GM12892 (cell line): ENCODE data around the gene DHRSX.
"Not testable (repeated sequence)": the region's sequence is repeated elsewhere in the genome, so short reads cannot be mapped to it uniquely, and the experiment has no call there.

ENCODE experiments used
- DNase-seq: peaks from one replicate; pipeline ENCODE4 v3.0.0; 2011; ENCODE audit not compliant: insufficient read length
- FAIRE-seq: peaks from 2 replicates; lab custom pipeline; 2011; peaks lifted over from hg19 to GRCh38; lab: Jason Lieb, UNC
- POLR2A ChIP-seq: IDR thresholded peaks from 2 replicates; pipeline ENCODE4 v1.6.1; 2011; ENCODE audit warnings: low read depth, low read length, control low read depth
- POLR2AphosphoS5 ChIP-seq: IDR thresholded peaks from 2 replicates; pipeline ENCODE4 v1.6.1; 2011; ENCODE audit warnings: low read depth, low read length, control low read depth
- TAF1 ChIP-seq: IDR thresholded peaks from 2 replicates; pipeline ENCODE4 v1.6.1; 2011; ENCODE audit warnings: low read depth, mild to moderate bottlenecking, control low read depth, low read length, borderline replicate concordance

DHRSX gene

DNA sequence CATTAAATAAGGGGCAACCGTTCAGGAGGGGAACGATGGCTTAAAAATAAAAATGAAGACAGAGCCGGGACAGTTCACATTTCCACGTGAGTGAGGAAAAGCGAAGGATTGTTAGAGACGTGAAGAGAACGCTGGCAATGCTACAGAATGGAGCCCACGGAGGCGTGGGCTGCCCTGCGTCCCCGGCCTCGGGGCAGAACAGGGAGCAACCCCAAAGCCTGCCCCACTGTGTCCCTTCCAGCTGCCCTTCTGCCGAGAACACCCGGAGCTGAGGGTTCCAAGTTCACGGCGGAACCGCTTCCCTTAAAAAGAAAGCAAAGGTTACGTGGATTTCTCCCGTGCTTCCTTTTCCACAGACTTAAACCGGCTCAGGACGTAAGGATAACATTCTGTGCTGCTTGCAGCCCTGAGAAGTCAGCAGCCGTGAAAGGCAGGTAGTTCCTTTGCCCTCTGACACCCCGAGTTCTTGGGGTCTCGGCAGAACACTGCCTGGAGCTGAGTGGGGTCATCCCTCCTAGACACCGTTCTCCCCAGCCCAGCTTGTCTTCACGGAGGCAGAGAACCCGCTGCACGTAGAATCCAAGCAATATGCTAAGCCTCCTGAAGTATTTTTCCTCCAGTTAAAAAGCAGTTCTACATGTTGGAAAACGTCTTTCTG lies 14.2 kb downstream of the DHRSX start:
- TF ChIP-seq POLR2AphosphoS5 (no peak; the same call in 1 of the 2 replicates), TAF1 (no peak), POLR2A (no peak; the same call in 1 of the 2 replicates)
- FAIRE-seq (no peak), DNase-seq (no peak)

- TF ChIP-seq POLR2A (no peak), TAF1 (no peak), POLR2AphosphoS5 (no peak)
- FAIRE-seq: no peak
- no peak for DNase-seq
These were observed 14.9 kb downstream of the DHRSX start for GRCh38 chrX:2485789-2486345.

DNA sequence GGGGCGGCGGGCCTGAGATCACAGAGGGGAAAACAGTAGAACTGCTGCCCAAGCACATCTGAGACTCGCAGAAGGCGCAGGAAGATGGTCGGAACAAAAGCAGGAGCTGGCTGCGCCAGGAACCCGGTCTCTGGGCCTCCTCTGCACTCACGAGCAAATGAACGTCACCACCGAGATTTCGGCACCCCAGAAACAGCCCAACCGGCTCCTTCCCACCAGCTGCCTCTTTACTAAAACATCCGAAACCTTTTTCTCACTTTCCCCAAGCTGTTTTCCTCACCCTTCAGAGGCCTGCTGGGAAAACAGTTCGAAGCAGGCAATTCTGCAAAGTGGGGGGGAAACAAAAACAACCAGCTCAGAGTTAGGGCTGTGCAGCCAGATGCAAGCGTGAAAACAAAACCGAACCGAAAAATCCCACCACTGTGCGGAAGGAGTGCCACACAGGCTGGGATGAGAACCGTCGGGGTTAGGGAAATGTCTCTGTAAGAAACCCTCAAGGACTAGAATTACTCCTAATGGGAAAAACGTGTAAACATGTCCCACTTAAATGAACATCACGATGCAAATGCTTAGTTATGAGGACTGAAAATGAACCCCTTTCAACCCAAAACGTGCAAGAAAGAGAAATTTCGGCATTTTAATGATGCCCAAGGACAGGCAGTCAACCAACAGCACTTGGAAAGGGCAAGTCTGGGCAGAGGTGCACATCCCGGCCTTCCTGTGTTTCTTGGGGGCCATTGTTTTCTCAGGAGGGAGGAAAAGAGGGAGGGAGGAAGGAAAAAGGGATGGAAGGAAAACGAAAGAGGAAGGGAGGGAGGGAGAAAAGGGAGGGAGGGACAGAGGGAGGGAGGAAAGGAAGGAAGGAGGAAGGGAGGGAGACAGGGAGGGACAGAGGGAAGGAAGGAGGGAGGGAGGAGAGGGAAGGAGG lies 15.8 kb downstream of the DHRSX start:
- no peak for FAIRE-seq
- no peak for DNase-seq
- TF ChIP-seq TAF1 (no peak), POLR2A (no peak), POLR2AphosphoS5 (no peak)

- DNase-seq (no peak), FAIRE-seq (no peak)
- no peak for TF ChIP-seq POLR2A
- TF ChIP-seq TAF1: no peak
- no peak for TF ChIP-seq POLR2AphosphoS5
These were observed 16.5 kb downstream of the DHRSX start for GRCh38 chrX:2484256-2484655.

DNA sequence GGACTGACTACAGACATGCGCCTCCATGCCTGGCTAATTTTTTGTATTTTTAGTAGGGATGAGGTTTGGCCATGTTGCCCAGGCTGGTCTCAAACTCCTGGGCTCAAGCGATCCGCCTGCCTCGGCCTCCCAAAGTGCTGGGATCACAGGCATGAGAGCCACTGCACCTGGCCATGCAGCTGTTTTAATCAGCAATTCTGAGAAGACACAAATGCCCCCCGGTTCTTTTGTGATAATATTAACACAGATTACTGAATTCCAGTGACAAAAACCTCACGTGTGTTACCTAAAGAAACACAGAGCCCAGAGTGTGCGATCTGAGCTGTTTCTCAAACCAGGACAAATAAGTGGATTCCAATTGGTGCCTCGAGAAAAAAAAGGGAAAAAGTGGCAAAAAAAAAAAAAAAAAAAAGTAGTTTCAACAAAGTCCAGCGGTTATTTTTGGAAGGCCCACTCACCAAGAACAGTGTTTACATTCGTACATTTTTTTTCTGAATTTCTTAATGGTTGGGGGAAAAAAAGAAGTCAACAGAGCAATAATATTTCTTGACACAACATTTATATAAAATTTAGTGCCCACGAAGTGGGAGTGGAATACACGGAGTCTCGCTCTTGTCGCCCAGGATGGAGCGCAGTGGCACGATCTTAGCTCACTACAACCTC lies 17.2 kb downstream of the DHRSX start:
- TF ChIP-seq POLR2A (no peak), POLR2AphosphoS5 (no peak), TAF1 (no peak)
- no peak for FAIRE-seq
- DNase-seq: no peak

GRCh38 chrX:2481597-2481996 lies 19.2 kb downstream of the DHRSX start:
- not testable (repeated sequence) for DNase-seq, FAIRE-seq

DNA sequence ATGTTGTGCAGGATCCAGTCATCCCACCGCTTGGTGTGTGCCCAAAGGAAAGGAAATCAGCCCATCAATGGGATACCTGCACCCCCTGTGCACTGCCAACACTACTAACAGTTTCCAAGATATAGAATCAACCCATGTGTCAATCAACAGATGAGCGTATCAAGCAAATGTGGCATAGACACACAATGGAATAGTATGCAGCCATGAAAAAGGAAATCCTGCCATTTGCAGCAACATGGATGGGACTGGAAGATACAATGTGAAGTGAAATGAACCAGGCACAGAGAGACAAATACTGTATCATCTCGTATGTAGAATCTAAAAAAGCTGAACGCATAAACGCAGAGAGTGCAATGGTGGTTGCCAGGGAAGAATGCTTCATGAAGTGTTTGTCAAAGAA lies 20.8 kb downstream of the DHRSX start:
- not testable (repeated sequence) for FAIRE-seq, DNase-seq

- DNase-seq (no peak), FAIRE-seq (no peak)
- TF ChIP-seq POLR2AphosphoS5: no peak
- TF ChIP-seq POLR2A: no peak
- no peak for TF ChIP-seq TAF1
These were observed 21.4 kb downstream of the DHRSX start for GRCh38 chrX:2479420-2479780.

- no peak for TF ChIP-seq TAF1
- TF ChIP-seq POLR2A: no peak
- no peak for TF ChIP-seq POLR2AphosphoS5
- DNase-seq (no peak), FAIRE-seq (no peak)
These were observed 22.0 kb downstream of the DHRSX start for GRCh38 chrX:2478546-2479419.

GRCh38 chrX:2477313-2477712 lies 23.5 kb downstream of the DHRSX start:
- FAIRE-seq, DNase-seq: not testable (repeated sequence)
